Measurements from ENCODE around the gene APC.

GRCh38 chr5:112800891-112801290 lies 63.2 kb downstream of the APC start:
- TF ChIP-seq, protein P1, sequence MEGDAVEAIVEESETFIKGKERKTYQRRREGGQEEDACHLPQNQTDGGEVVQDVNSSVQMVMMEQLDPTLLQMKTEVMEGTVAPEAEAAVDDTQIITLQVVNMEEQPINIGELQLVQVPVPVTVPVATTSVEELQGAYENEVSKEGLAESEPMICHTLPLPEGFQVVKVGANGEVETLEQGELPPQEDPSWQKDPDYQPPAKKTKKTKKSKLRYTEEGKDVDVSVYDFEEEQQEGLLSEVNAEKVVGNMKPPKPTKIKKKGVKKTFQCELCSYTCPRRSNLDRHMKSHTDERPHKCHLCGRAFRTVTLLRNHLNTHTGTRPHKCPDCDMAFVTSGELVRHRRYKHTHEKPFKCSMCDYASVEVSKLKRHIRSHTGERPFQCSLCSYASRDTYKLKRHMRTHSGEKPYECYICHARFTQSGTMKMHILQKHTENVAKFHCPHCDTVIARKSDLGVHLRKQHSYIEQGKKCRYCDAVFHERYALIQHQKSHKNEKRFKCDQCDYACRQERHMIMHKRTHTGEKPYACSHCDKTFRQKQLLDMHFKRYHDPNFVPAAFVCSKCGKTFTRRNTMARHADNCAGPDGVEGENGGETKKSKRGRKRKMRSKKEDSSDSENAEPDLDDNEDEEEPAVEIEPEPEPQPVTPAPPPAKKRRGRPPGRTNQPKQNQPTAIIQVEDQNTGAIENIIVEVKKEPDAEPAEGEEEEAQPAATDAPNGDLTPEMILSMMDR (IDR thresholded peaks at IDR 0.05), result no peak
- no peak for TF ChIP-seq EP300 (IDR thresholded peaks at IDR 0.05)
